ACHN (cell line): Measurements from ENCODE around the gene C2orf49.

ENCODE experiments used
- DNase-seq: peaks from one replicate; pipeline ENCODE4 v3.0.0-alpha.2; 2015
- in situ Hi-C: cut with HindIII; loops from 2 replicates; pipeline ENCODE4 v1.10.0; 2017; ENCODE audit warnings: low sequenced_read_pairs, low pct_ligation_motif_present, low pct_unique_long_range_greater_than_20kb

C2orf49 gene

GRCh38 chr2:105377871-105378270 is 40.5 kb downstream of the C2orf49 start:
- in situ Hi-C loops, result no loop called here
- no peak for DNase-seq

GRCh38 chr2:105378276-105378840 is 41.0 kb downstream of the C2orf49 start:
- in situ Hi-C loops, result no loop called here
- no peak for DNase-seq

- in situ Hi-C loops, result no loop called here
- DNase-seq, result no peak
Observed at GRCh38 chr2:105378921-105379383, 41.6 kb downstream of the C2orf49 start.

GRCh38 chr2:105379741-105380186 is 42.4 kb downstream of the C2orf49 start:
- in situ Hi-C loops, result no loop called here
- no peak for DNase-seq

- in situ Hi-C loops, result no loop called here
Observed at GRCh38 chr2:105380432-105381100, 43.2 kb downstream of the C2orf49 start.

GRCh38 chr2:105381101-105381668 is 43.8 kb downstream of the C2orf49 start:
- no peak for DNase-seq
- in situ Hi-C loops, result no loop called here

More at GRCh38 chr2:105380432-105381100, 43.2 kb downstream of the C2orf49 start:
- DNase-seq, result no peak

- DNase-seq, result no peak
- in situ Hi-C loops, result no loop called here
Observed at GRCh38 chr2:105382177-105382576, 44.8 kb downstream of the C2orf49 start.

GRCh38 chr2:105383432-105384166 is 46.3 kb downstream of the C2orf49 start:
- no peak for DNase-seq
- in situ Hi-C loops, result no loop called here

- no peak for DNase-seq
- in situ Hi-C loops, result no loop called here
Observed at GRCh38 chr2:105384216-105384615, 46.9 kb downstream of the C2orf49 start.

GRCh38 chr2:105384861-105385260 is 47.5 kb downstream of the C2orf49 start:
- no peak for DNase-seq

GRCh38 chr2:105385731-105386540 is 48.6 kb downstream of the C2orf49 start:
- no peak for DNase-seq

More at GRCh38 chr2:105384861-105385260, 47.5 kb downstream of the C2orf49 start:
- in situ Hi-C loops, result no loop called here

GRCh38 chr2:105387225-105387624 is 49.9 kb downstream of the C2orf49 start:
- no peak for DNase-seq
- in situ Hi-C loops, result no loop called here

More at GRCh38 chr2:105385731-105386540, 48.6 kb downstream of the C2orf49 start:
- in situ Hi-C loops, result no loop called here

GRCh38 chr2:105388971-105389381 is 51.6 kb downstream of the C2orf49 start:
- DNase-seq, result no peak
- in situ Hi-C loops, result no loop called here

GRCh38 chr2:105390454-105390853 is 53.1 kb downstream of the C2orf49 start:
- in situ Hi-C loops, result no loop called here
- no peak for DNase-seq

GRCh38 chr2:105391058-105391627 is 53.8 kb downstream of the C2orf49 start:
- peak; percentile 42 for DNase-seq
- in situ Hi-C loops, result no loop called here

GRCh38 chr2:105391763-105392662 is 54.7 kb downstream of the C2orf49 start:
- DNase-seq, result no peak
- in situ Hi-C loops, result no loop called here

- no peak for DNase-seq
- in situ Hi-C loops, result no loop called here
Observed at GRCh38 chr2:105393373-105394055, 56.2 kb downstream of the C2orf49 start.
